KMS-11 (cell line): ENCODE measurements around the gene NDUFAF7.
"Not testable (repeated sequence)": the region's sequence is repeated elsewhere in the genome, so short reads cannot be mapped to it uniquely, and the experiment has no call there.

Experiments used
- H2AFZ ChIP-seq: fragments of 200-600 bp; sonication (generic); 2 replicates; pipeline ENCODE4 v1.6.1; 2016; ENCODE audit warnings: antibody characterized with exemption, mixed run types, low read depth
- H3K27ac ChIP-seq: fragments of 200-600 bp; sonication (generic); 2 replicates; pipeline ENCODE4 v1.6.1; 2016; ENCODE audit warnings: mild to moderate bottlenecking, mixed run types
- H3K27me3 ChIP-seq: fragments of 200-600 bp; sonication (generic); 2 replicates; pipeline ENCODE4 v1.6.1; 2017; ENCODE audit warnings: mild to moderate bottlenecking, low read depth, mixed run types, moderate library complexity; ENCODE audit not compliant: insufficient read depth
- H3K36me3 ChIP-seq: fragments of 200-600 bp; sonication (generic); 2 replicates; pipeline ENCODE4 v1.6.1; 2017; ENCODE audit warnings: mild to moderate bottlenecking, mixed run types; ENCODE audit not compliant: insufficient read depth
- H3K4me1 ChIP-seq: fragments of 200-600 bp; sonication (generic); 2 replicates; pipeline ENCODE4 v1.6.1; 2016; ENCODE audit warnings: mild to moderate bottlenecking, low read depth, mixed run types; ENCODE audit not compliant: poor library complexity, severe bottlenecking
- H3K4me2 ChIP-seq: fragments of 200-600 bp; sonication (generic); 2 replicates; pipeline ENCODE4 v1.7.0; 2016; ENCODE audit warnings: mild to moderate bottlenecking, mixed run types
- H3K4me3 ChIP-seq: fragments of 200-600 bp; sonication (generic); IDR thresholded peaks from 2 replicates; pipeline ENCODE4 v1.6.1; 2017; ENCODE audit warnings: low read depth, low read length, mixed read lengths; ENCODE audit not compliant: insufficient read depth
- H3K79me2 ChIP-seq: fragments of 200-600 bp; sonication (generic); 2 replicates; pipeline ENCODE4 v1.6.1; 2016; ENCODE audit warnings: low read depth, mixed run types; ENCODE audit not compliant: insufficient read depth
- H3K9ac ChIP-seq: fragments of 200-600 bp; sonication (generic); 2 replicates; pipeline ENCODE4 v1.6.1; 2016; ENCODE audit warnings: mild to moderate bottlenecking, mixed run types
- H4K20me1 ChIP-seq: fragments of 200-600 bp; sonication (generic); 2 replicates; pipeline ENCODE4 v1.6.1; 2016; ENCODE audit warnings: mild to moderate bottlenecking, mixed run types; ENCODE audit not compliant: insufficient read depth
- TF ChIP-seq, protein P1 (sequence below): fragments of 200-600 bp; sonication (generic); conservative IDR thresholded peaks from 2 replicates; pipeline ENCODE4 v1.6.1; 2017; ENCODE audit warnings: low read depth, mild to moderate bottlenecking, antibody characterized with exemption, low read length, moderate library complexity, mixed read lengths

The NDUFAF7 gene

DNA sequence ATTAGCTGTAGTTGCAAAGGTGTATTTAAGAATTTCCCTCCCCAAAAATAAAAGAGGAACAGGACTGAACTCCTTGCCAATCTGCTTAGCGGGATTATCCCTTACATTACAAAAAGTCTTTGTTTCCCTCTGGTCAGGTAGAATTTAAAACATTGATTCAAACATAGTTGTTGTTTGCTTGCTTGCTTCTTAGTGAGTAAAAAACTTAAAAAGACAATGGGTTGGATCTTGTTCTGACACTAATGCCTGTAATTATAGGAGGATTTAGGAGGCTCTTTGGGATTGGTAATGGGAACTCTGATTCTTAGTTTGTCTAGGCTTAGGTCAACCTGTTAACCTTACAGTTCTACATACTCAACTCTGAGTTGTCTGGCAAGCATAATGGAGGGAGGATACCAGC, 38.9 kb upstream of the NDUFAF7 start:
- Histone ChIP-seq H3K4me3 (no peak overlapping the region), H3K79me2 (peaks cover 11% of the 10 kb centered on the region), H3K4me1 (peaks cover 11% of the 10 kb centered on the region), H3K9ac (no peak overlapping the region), H3K36me3 (no peaks in the 10 kb centered on the region), H3K27ac (no peak overlapping the region), H2AFZ (no peak overlapping the region), H4K20me1 (no peaks in the 10 kb centered on the region), H3K27me3 (no peaks in the 10 kb centered on the region), H3K4me2 (no peak overlapping the region)
- TF ChIP-seq, protein P1, sequence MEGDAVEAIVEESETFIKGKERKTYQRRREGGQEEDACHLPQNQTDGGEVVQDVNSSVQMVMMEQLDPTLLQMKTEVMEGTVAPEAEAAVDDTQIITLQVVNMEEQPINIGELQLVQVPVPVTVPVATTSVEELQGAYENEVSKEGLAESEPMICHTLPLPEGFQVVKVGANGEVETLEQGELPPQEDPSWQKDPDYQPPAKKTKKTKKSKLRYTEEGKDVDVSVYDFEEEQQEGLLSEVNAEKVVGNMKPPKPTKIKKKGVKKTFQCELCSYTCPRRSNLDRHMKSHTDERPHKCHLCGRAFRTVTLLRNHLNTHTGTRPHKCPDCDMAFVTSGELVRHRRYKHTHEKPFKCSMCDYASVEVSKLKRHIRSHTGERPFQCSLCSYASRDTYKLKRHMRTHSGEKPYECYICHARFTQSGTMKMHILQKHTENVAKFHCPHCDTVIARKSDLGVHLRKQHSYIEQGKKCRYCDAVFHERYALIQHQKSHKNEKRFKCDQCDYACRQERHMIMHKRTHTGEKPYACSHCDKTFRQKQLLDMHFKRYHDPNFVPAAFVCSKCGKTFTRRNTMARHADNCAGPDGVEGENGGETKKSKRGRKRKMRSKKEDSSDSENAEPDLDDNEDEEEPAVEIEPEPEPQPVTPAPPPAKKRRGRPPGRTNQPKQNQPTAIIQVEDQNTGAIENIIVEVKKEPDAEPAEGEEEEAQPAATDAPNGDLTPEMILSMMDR: no peak

DNA sequence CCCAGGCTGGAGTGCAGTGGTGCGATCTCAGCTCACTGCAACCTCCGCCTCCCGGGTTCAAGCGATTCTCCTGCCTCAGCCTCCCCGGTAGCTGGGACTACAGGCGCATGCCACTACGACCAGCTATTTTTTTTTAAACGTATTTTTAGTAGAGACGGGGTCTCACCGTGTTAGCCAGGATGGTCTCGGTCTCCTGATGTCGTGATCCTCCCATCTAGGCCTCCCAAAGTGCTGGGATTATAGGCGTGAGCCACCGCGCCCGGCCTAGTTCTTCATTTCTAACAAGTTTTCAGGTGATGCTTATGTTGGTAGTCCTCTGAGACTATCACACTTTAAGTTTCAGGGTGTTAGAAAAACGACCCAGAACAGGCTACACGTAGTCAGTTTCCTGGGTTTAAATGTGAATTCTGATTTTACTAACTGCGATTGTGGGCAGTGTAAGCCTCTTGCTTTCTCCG, 35.6 kb upstream of the NDUFAF7 start:
- H3K27ac ChIP-seq, H3K9ac ChIP-seq: not testable (repeated sequence)

DNA sequence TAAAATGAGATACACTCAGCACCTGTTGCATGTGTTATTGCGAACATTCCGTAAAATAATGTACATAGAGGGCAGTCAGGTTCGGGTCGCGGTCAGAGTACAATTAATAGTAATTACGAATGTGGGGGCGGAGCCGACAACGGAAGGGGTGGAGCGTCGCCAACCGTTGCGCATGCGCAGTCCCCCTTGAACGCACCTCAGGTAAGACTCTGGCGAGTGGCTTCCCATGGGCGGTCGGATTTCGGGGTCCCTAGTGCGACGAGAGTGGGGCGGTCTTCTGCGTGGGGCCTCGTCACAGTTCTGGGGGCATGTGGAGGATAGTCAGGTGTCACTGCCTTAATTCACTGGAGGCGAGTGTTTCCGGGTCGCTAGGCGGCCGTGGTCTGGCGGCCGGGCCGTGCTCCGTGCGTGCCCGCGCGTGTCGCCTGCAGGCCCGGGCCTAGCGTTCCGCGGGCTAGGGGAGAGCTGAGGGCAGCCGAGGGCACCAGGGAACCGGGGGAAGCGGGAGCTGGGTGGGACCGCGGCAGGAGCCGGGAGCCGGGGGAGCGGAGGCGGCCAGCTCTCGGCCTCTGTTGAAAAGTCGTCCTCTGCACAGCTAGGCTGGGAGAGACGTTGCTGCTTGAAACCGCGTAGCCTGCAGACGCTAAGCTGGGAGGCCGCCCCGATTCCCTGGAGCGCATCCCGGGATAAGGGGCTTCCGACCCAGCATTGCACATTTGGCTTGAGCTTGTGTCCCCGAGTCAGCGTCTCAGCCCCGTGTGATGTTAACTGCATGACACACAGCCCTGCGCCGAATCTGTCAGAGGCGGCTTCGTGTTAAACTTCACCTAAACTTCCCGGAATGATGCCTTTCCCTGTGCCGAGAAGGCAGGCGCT, 34.9 kb upstream of the NDUFAF7 start, which contains the start of gene CEBPZOS:
Gene CEBPZOS (plus strand): TSS at position 177 of the 876 bp plus-strand sequence. CDS start 3,209 bp downstream, outside the sequence.
- Histone ChIP-seq H3K9ac (peak within 1 kb of the TSS; percentile 81), H3K4me1 (peaks cover 17% of the 10 kb centered on the region), H2AFZ (peak within 1 kb of the TSS; percentile 95), H3K27ac (peak within 1 kb of the TSS; percentile 48), H3K4me3 (no peak within 1 kb of the TSS), H3K79me2 (peaks cover 24% of the 10 kb centered on the region), H4K20me1 (no peaks in the 10 kb centered on the region), H3K27me3 (no peaks in the 10 kb centered on the region), H3K36me3 (no peaks in the 10 kb centered on the region), H3K4me2 (peak within 1 kb of the TSS; percentile 87)
- TF ChIP-seq, protein P1: no peak

More for the DNA sequence above, 35.6 kb upstream of the NDUFAF7 start:
- Histone ChIP-seq H3K4me1 (peaks cover 17% of the 10 kb centered on the region), H3K79me2 (peaks cover 24% of the 10 kb centered on the region), H3K4me2 (peak overlapping the region; percentile 87), H2AFZ (peak overlapping the region; percentile 95)
- H3K27me3 ChIP-seq, H3K4me3 ChIP-seq, H4K20me1 ChIP-seq, H3K36me3 ChIP-seq: not testable (repeated sequence)

DNA sequence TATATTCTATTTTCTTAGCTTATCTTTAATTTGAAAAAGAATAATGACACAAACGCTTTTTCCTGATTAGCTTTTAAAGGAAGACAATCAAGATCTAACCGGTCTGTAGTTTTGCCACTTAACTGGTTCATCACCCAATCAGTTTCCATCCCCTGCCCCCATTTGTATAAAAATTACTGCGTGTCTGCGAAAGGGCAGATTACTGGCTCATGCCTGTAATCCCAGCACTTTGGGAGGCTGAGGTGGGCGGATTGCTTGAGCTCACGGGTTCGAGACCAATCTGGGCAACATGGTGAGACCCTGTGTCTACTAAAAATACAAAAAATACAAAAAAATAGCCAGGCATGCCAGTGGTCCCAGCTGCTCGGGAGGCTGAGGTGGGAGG, 32.8 kb upstream of the NDUFAF7 start:
- no peak overlapping the region for H3K4me2 ChIP-seq
- H4K20me1 ChIP-seq: no peaks in the 10 kb centered on the region
- H3K4me3 ChIP-seq: no peak overlapping the region

More for the DNA sequence above, 32.8 kb upstream of the NDUFAF7 start:
- H3K36me3 ChIP-seq: peaks cover 5% of the 10 kb centered on the region; the same call in 1 of the 2 replicates
- H3K4me1 ChIP-seq: peaks cover 17% of the 10 kb centered on the region
- TF ChIP-seq, protein P1: no peak
- no peak overlapping the region for H3K27ac ChIP-seq
- H2AFZ ChIP-seq: no peak overlapping the region
- no peak overlapping the region for H3K9ac ChIP-seq
- no peaks in the 10 kb centered on the region for H3K27me3 ChIP-seq
- H3K79me2 ChIP-seq: peaks cover 24% of the 10 kb centered on the region
